ENCODE data around the gene GUCY2C. TPM values are rescaled to one million over a fixed set of nuclear protein-coding genes. Genes with fewer than 3 reads are reported as not detected.
A peak's percentile ranks its signal among the peaks of the same experiment; 100 is the strongest.

Gene GUCY2C
- total RNA-seq, 4 donors from 2014 or later = 0.19 TPM; not detected in 3

GRCh38 chr12:14575585-14575984 lies 120.8 kb downstream of the GUCY2C start:
- H3K4me3 ChIP-seq = no peak overlapping the region
- WGBS, 2 donors = 86 to 100% methylated on average over 1 of the region's 1 CpG
- no peak for DNase-seq
- H3K27ac ChIP-seq = no peak overlapping the region
- TF ChIP-seq CTCF (IDR thresholded peaks at IDR 0.05) = no peak
- no peak for TF ChIP-seq POLR2A (IDR thresholded peaks at IDR 0.05)
- intact Hi-C loops (cut with DNase I) = no loop called here
- no peaks in the 10 kb centered on the region for H3K9me3 ChIP-seq
- no peaks in the 10 kb centered on the region for H3K36me3 ChIP-seq
- no peaks in the 10 kb centered on the region for H3K27me3 ChIP-seq
- peaks cover 0 to 22% (median 0%) of the 10 kb centered on the region in 3 donors for H3K4me1 ChIP-seq

- H3K36me3 ChIP-seq = no peaks in the 10 kb centered on the region
- no peaks in the 10 kb centered on the region for H3K9me3 ChIP-seq
- peaks cover 3 to 22% (median 6%) of the 10 kb centered on the region in 3 donors for H3K4me1 ChIP-seq
- no peak overlapping the region for H3K27ac ChIP-seq
- 59 to 75% methylated on average over 5 of the region's 5 CpGs for WGBS, 2 donors
- no peak for DNase-seq
- intact Hi-C loops (cut with DNase I) = no loop called here
- no peak for TF ChIP-seq CTCF (IDR thresholded peaks at IDR 0.05)
- no peaks in the 10 kb centered on the region for H3K27me3 ChIP-seq
- H3K4me3 ChIP-seq = no peak overlapping the region
Observed at GRCh38 chr12:14573118-14573517, 123.3 kb downstream of the GUCY2C start.

GRCh38 chr12:14572401-14572800 lies 124.0 kb downstream of the GUCY2C start:
- Histone ChIP-seq H3K4me1 (peaks cover 3 to 29% (median 6%) of the 10 kb centered on the region in 3 donors), H3K36me3 (no peaks in the 10 kb centered on the region), H3K4me3 (no peak overlapping the region), H3K9me3 (no peaks in the 10 kb centered on the region), H3K27me3 (no peaks in the 10 kb centered on the region), H3K27ac (no peak overlapping the region)
- TF ChIP-seq CTCF (IDR thresholded peaks at IDR 0.05) (peak in 2 of 6 experiments; percentile 8 to 19), POLR2A (IDR thresholded peaks at IDR 0.05) (no peak)
- 86% methylated on average over 4 of the region's 4 CpGs for WGBS, 2 donors
- intact Hi-C loops (cut with DNase I) = no loop called here
- DNase-seq = no peak

- WGBS, 2 donors = 87 to 91% methylated on average over 3 of the region's 3 CpGs
- Histone ChIP-seq H3K4me1 (peaks cover 3 to 35% (median 6%) of the 10 kb centered on the region in 3 donors), H3K27me3 (no peaks in the 10 kb centered on the region), H3K36me3 (no peaks in the 10 kb centered on the region), H3K27ac (no peak overlapping the region), H3K9me3 (no peaks in the 10 kb centered on the region), H3K4me3 (no peak overlapping the region)
- intact Hi-C loops (cut with DNase I) = no loop called here
- no peak for DNase-seq
- TF ChIP-seq POLR2A (IDR thresholded peaks at IDR 0.05) (no peak), CTCF (IDR thresholded peaks at IDR 0.05) (no peak)
Observed at GRCh38 chr12:14571779-14572178, 124.6 kb downstream of the GUCY2C start.

GRCh38 chr12:14570231-14570630 lies 126.2 kb downstream of the GUCY2C start:
- no peak overlapping the region for H3K4me3 ChIP-seq
- H3K27me3 ChIP-seq = no peaks in the 10 kb centered on the region
- no peaks in the 10 kb centered on the region for H3K36me3 ChIP-seq
- intact Hi-C loops (cut with DNase I) = no loop called here
- H3K4me1 ChIP-seq = peaks cover 3 to 41% (median 6%) of the 10 kb centered on the region in 3 donors
- no peak for DNase-seq
- TF ChIP-seq POLR2A (IDR thresholded peaks at IDR 0.05) (no peak), CTCF (IDR thresholded peaks at IDR 0.05) (no peak)
- WGBS, 2 donors = 94% methylated on average over 1 of the region's 1 CpG
- no peak overlapping the region for H3K27ac ChIP-seq
- no peaks in the 10 kb centered on the region for H3K9me3 ChIP-seq

All from esophagus squamous epithelium (tissue), 5 donors.